Bronchial epithelial cell (primary cell): Measurements from ENCODE around the gene MRPL48. TPM values are rescaled to one million over a fixed set of nuclear protein-coding genes. Genes with fewer than 3 reads are reported as not detected.

ENCODE experiments used
- DNase-seq: peaks from one replicate; pipeline ENCODE4 v3.0.0-alpha.2; 2010; ENCODE audit warnings: low read depth
- FAIRE-seq: peaks from 2 replicates; lab custom pipeline; 2011; peaks lifted over from hg19 to GRCh38; lab: Jason Lieb, UNC
- H3K27me3 ChIP-seq: 2 replicates; pipeline ENCODE4 v1.5.1; 2011; ENCODE audit warnings: low read length; ENCODE audit not compliant: control insufficient read depth, insufficient read depth
- H3K36me3 ChIP-seq: 2 replicates; pipeline ENCODE4 v1.5.1; 2011; ENCODE audit warnings: low read length; ENCODE audit not compliant: control insufficient read depth, insufficient read depth
- H3K4me3 ChIP-seq: 2 replicates; pipeline ENCODE4 v1.5.1; 2011; ENCODE audit warnings: mild to moderate bottlenecking, low read depth, low read length, control low read depth
- CTCF ChIP-seq: IDR thresholded peaks from 2 replicates; pipeline ENCODE4 v1.5.1; 2011; ENCODE audit warnings: mild to moderate bottlenecking, moderate library complexity, low read length, control low read depth, inconsistent platforms; ENCODE audit not compliant: insufficient read depth, severe bottlenecking
- total RNA-seq: library from RNA; depleted of rRNA; stranded (reverse); fragments of >200 nt; gene quantifications from 2 replicates; pipeline ENCODE4 v1.2.1, GENCODE V29; 2014

Gene MRPL48
- total RNA-seq, 1 donor from 2014 or later = 37.1 TPM

GRCh38 chr11:73801136-73801535 is 13.5 kb downstream of the MRPL48 start:
- Histone ChIP-seq H3K36me3 (peaks cover 2% of the 10 kb centered on the region), H3K4me3 (no peak overlapping the region), H3K27me3 (no peaks in the 10 kb centered on the region)
- FAIRE-seq (no peak), DNase-seq (no peak)
- TF ChIP-seq CTCF = no peak

GRCh38 chr11:73804712-73805111 is 17.0 kb downstream of the MRPL48 start:
- H3K36me3 ChIP-seq = no peaks in the 10 kb centered on the region
- FAIRE-seq = no peak

GRCh38 chr11:73808052-73808451 is 20.4 kb downstream of the MRPL48 start:
- DNase-seq (no peak), FAIRE-seq (no peak)
- Histone ChIP-seq H3K36me3 (no peaks in the 10 kb centered on the region), H3K27me3 (no peaks in the 10 kb centered on the region), H3K4me3 (no peak overlapping the region)
- TF ChIP-seq CTCF = no peak

More at GRCh38 chr11:73804712-73805111, 17.0 kb downstream of the MRPL48 start:
- no peak for DNase-seq
- H3K27me3 ChIP-seq = no peaks in the 10 kb centered on the region
- no peak for TF ChIP-seq CTCF
- no peak overlapping the region for H3K4me3 ChIP-seq

GRCh38 chr11:73810637-73811036 is 23.0 kb downstream of the MRPL48 start:
- FAIRE-seq (no peak), DNase-seq (no peak)
- H3K36me3 ChIP-seq = no peaks in the 10 kb centered on the region
- H3K4me3 ChIP-seq = no peak overlapping the region
- no peaks in the 10 kb centered on the region for H3K27me3 ChIP-seq
- TF ChIP-seq CTCF = no peak

- no peak for FAIRE-seq
- no peaks in the 10 kb centered on the region for H3K36me3 ChIP-seq
- no peak for DNase-seq
- TF ChIP-seq CTCF = no peak
- H3K4me3 ChIP-seq = no peak overlapping the region
- H3K27me3 ChIP-seq = no peaks in the 10 kb centered on the region
Observed at GRCh38 chr11:73812234-73812633, 24.6 kb downstream of the MRPL48 start.

GRCh38 chr11:73814812-73815211 is 27.1 kb downstream of the MRPL48 start:
- FAIRE-seq (no peak), DNase-seq (no peak)
- no peak for TF ChIP-seq CTCF
- no peaks in the 10 kb centered on the region for H3K36me3 ChIP-seq
- no peak overlapping the region for H3K4me3 ChIP-seq
- no peaks in the 10 kb centered on the region for H3K27me3 ChIP-seq
